ENCODE data around the gene ABCG8. TPM values are rescaled to one million over a fixed set of nuclear protein-coding genes. Genes with fewer than 3 reads are reported as not detected.

Gene ABCG8
- total RNA-seq, 1 donor from 2014 or later: not detected

- Histone ChIP-seq H3K36me3 (peaks cover 7 to 27% of the 10 kb centered on the region in 2 donors), H3K4me3 (no peak overlapping the region), H3K9me3 (no peaks in the 10 kb centered on the region), H3K27me3 (no peaks in the 10 kb centered on the region), H3K4me1 (no peaks in the 10 kb centered on the region), H3K27ac (no peak overlapping the region)
- intact Hi-C loops (cut with DNase I): no loop called here
- TF ChIP-seq CTCF (IDR thresholded peaks at IDR 0.05): no peak
- DNase-seq (ENCODE audit: low spot score in 2 of 2): no peak
Observed at GRCh38 chr2:43796206-43796605, 42.6 kb upstream of the ABCG8 start.

- Histone ChIP-seq H3K27me3 (no peaks in the 10 kb centered on the region), H3K27ac (no peak overlapping the region), H3K4me1 (no peaks in the 10 kb centered on the region), H3K9me3 (no peaks in the 10 kb centered on the region), H3K36me3 (peaks cover 5 to 22% of the 10 kb centered on the region in 2 donors), H3K4me3 (no peak overlapping the region)
- DNase-seq (ENCODE audit: low spot score in 2 of 2): no peak
- TF ChIP-seq CTCF (IDR thresholded peaks at IDR 0.05): peak in 2 of 3 experiments; percentile 19 to 21
- intact Hi-C loops (cut with DNase I): no loop called here
Observed at GRCh38 chr2:43798300-43798699, 40.5 kb upstream of the ABCG8 start.

- TF ChIP-seq CTCF (IDR thresholded peaks at IDR 0.05): no peak
- intact Hi-C loops (cut with DNase I): no loop called here
- Histone ChIP-seq H3K27me3 (no peaks in the 10 kb centered on the region), H3K27ac (no peak overlapping the region), H3K4me1 (no peaks in the 10 kb centered on the region), H3K4me3 (no peak overlapping the region), H3K36me3 (peaks cover 15 to 24% of the 10 kb centered on the region in 2 donors), H3K9me3 (no peaks in the 10 kb centered on the region)
- DNase-seq (ENCODE audit: low spot score in 2 of 2): no peak
Observed at GRCh38 chr2:43800894-43801293, 37.9 kb upstream of the ABCG8 start.

- H3K4me3 ChIP-seq: no peak overlapping the region
- H3K27me3 ChIP-seq: no peaks in the 10 kb centered on the region
- H3K9me3 ChIP-seq: no peaks in the 10 kb centered on the region
- intact Hi-C loops (cut with DNase I): no loop called here
- H3K36me3 ChIP-seq: peaks cover 13 to 31% of the 10 kb centered on the region in 2 donors
- H3K27ac ChIP-seq: no peak overlapping the region
- no peaks in the 10 kb centered on the region for H3K4me1 ChIP-seq
- TF ChIP-seq CTCF (IDR thresholded peaks at IDR 0.05): no peak
- no peak for DNase-seq (ENCODE audit: low spot score in 2 of 2)
Observed at GRCh38 chr2:43802135-43802534, 36.6 kb upstream of the ABCG8 start.

GRCh38 chr2:43803113-43803512 is 35.7 kb upstream of the ABCG8 start:
- TF ChIP-seq CTCF (IDR thresholded peaks at IDR 0.05): no peak
- no peak overlapping the region for H3K27ac ChIP-seq
- intact Hi-C loops (cut with DNase I): no loop called here
- DNase-seq (ENCODE audit: low spot score in 2 of 2): no peak
- no peaks in the 10 kb centered on the region for H3K9me3 ChIP-seq
- H3K27me3 ChIP-seq: no peaks in the 10 kb centered on the region
- no peak overlapping the region for H3K4me3 ChIP-seq
- H3K36me3 ChIP-seq: peaks cover 13 to 33% of the 10 kb centered on the region in 2 donors
- H3K4me1 ChIP-seq: no peaks in the 10 kb centered on the region

GRCh38 chr2:43806719-43807031 is 32.1 kb upstream of the ABCG8 start:
- H3K27ac ChIP-seq: no peak overlapping the region
- TF ChIP-seq CTCF (IDR thresholded peaks at IDR 0.05): no peak
- H3K9me3 ChIP-seq: no peaks in the 10 kb centered on the region
- H3K4me1 ChIP-seq: no peaks in the 10 kb centered on the region
- no peaks in the 10 kb centered on the region for H3K27me3 ChIP-seq
- intact Hi-C loops (cut with DNase I): no loop called here
- peaks cover 18 to 52% of the 10 kb centered on the region in 2 donors for H3K36me3 ChIP-seq
- H3K4me3 ChIP-seq: no peak overlapping the region
- DNase-seq (ENCODE audit: low spot score in 2 of 2): no peak
